Kidney capillary endothelial cell (primary cell): Measurements from ENCODE around the gene MMS22L.
"Not testable (repeated sequence)": the region's sequence is repeated elsewhere in the genome, so short reads cannot be mapped to it uniquely, and the experiment has no call there.

Source experiments
- DNase-seq: peaks from one replicate; pipeline ENCODE4 v3.0.0-alpha.2; 2018; ENCODE audit warnings: low spot score

The MMS22L gene

DNA sequence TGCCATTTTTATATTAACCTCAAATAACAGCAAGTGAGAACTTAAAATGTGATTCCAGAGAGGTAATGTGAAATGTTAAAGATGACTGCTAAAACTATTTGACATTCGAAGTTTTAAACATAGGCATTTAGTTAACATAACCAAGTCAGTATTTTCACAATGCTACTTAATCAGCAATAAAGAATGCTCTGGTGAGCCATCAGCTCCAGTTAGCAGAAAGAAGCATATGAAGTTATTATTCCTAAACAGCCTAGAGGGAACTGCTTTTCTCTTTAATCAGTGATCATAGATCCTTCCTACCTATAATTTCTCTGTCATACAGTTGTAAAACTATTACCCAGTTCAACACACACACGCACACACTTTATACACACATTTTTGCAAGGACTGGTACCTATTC, 60.1 kb downstream of the MMS22L start:
- DNase-seq, result no peak

DNA sequence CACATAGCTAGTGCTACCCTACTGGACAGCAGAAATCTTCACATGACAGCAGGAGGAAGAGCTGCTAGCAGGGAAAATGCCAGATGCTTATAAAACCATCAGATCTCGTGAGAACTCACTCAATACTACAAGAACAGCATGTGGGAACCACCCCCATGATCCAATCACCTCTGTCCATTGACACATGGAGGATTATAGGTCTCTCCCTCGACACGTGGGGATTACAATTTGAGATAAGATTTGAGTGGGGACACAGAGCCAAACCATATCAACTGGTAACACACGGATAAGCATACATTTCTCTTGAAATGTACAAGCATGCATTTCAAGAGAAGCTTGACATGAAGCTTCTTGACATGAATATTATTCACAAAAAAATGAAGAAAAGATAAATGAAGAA, 64.1 kb downstream of the MMS22L start:
- no peak for DNase-seq

DNA sequence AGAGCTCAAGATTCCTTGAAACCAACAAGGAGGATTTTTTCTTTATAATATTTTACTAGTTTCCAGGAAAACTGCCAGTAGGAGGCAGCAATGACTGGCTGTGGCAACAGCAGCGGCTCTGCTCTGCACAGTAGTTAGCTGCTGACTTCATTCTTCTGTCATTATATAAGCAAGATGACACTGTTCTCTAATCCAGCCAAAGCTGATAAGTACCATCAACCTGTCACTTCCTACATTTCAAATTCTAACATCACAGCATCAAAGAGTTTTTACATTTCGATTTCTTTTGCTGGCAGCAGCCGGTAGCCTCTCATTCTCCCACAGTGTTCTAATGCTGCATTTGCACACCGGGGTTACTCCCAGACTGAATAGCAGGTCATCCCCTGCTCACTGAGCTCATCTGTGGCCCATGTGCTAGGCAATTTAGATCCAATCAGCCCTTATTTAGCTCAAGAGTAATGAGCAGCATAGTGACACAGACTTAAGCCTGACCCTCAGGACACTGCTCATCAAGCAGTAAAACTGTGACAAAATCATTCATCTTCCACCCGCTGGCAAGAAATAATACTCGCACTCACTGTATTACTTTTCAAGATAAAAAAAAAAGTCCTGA, 67.8 kb downstream of the MMS22L start:
- peak; percentile 53 for DNase-seq

DNA sequence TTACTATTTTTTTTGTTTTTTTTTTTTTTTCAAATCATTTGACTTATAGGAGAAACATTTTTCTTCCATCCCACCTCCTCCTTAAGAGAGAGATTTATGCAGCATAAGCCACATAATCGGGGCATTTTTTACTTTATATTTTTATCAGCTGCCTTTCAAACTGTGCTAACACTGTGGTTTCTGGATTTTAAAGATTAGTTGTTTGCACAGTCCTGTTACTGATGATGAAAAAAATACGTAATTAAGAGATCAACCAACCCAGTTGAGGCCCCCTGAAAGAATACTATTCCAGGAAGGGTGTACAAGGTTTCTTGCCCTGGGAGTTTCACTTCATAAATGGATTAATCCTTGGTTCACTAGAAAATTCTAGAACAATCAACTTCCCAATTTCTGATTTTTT, 68.3 kb downstream of the MMS22L start:
- DNase-seq, result no peak

DNA sequence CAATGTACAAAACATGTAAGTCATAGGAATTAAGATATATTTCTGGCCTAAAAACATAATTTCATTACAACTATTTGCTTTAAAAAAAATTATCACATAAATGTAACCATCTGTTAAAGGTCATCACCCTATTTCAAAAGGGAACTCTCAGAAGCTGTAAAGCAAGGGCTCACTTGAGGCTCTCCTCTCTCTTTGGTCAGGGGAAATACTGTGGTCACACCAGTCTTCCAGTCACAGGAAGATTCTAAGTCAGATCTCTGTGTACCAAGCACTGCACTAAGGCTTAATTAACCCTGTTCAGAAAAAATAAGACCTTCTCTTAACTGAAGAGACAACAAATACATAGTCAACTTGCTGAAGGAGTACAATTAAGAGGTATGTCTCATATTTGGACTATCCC, 75.6 kb downstream of the MMS22L start:
- no peak for DNase-seq

DNA sequence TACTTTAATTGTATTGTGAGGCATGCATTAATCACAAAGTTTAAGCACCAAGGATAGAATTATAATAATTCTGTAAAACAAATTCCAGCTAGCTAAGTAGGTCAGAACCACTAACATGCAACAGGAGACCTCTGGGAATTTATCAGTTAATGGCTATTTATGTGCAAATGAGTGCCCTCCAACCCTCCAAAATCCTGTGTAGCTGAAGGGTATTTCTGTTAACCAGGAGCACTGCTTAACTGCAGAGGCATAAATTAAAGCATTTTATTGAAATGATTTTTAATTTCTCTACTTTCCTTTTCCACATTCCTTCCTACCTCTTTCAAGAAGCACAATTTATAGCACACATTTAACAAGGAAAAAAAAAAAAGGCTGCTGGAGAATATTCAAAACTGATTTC, 77.0 kb downstream of the MMS22L start:
- DNase-seq, result no peak

DNA sequence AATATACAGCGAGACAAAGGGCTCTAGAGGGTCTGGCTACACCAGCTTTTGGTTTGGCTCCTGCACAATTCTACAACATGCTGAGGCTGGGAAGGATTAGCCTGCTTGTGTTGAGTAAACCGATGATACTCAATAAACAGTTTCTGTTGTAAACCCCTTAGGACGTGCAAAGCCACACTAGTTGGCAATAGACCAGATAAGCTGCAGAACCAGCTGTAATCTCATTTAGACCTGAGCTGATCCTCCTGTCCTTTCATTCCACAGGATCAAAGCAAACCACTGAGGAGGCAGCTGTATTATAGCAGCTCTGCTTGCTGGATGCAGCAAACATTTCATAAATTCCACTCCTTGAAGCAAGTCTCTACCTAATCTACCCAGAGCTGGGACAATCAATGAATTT, 79.7 kb downstream of the MMS22L start:
- no peak for DNase-seq

DNA sequence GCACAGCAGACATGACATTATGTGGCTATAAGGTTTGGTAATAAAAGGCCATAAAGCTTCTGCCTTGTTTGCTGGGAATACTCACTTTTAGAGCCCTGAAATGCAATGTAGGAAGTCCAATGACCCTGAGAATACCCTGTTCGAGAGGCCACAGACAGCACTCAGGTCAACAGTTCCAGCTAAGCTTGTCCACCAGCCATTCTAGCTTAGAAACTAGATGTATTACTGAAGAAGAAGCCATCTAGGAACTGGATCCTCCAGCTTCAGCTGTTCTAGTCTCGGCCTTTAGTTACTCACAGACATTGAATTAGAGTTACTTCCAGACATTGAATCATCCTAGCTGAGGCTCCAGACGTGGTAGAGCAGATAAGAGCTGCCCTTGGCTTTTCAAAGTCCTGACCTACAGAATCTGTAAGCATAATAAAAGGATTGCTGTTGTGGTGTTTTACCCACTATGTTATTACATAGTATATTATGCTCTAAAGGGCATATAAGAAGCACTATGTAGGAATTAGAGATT, 84.9 kb downstream of the MMS22L start:
- DNase-seq, result no peak

DNA sequence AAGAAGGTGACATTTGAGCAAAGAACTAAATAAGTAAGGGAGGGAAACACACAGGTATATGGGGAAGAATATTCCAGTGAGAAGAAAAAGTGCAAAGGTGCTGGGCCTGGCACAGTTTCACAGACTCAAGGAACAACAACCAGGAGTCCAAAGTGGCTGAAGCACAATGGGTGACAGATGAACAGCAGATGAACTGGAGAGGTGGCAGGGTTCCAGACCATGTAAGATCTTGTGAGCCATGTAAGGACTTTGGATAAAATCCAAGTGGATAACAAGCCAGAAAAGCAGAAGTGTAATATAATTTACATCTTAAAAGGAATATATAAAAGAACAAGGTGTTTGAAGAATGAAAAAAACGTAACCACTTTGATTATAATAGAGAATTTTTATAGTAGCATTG, 87.9 kb downstream of the MMS22L start:
- DNase-seq, result no peak

DNA sequence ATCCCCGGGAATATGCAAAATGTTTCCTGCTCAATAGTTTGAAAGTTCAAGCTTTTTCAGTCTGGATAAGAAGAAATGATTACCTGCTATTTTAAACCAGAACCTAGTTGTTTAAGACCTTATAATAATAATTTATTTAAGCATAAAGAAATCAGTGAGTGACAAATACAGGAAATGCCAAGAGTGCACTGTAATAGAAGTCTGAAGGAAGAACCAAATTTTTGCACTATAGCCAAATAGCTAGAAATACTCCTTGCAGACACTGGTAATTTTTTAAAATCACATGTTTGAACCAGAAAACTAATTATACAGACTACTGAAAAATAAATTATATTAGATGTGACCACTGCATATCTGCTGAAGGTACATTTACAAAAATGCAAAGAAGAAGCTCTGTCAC, 93.2 kb downstream of the MMS22L start:
- DNase-seq, result peak; percentile 67

DNA sequence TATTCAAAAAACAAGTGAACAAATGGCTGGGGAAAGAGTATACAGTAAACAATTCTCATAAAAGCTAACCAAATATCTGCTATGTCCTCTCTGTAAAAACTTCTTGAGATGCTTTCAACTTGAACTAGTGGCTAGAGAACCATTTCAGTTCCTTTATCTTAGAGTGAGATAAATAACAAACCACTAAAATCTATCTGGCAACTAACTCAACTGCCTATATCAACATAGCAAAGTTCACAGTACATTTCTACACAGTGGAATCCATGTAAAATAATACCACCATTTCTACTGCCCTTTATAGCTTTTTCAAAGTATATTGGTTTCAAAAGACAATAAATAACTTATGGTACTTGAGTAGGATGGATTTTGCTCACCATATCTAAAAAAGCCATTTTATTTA, 95.1 kb downstream of the MMS22L start:
- DNase-seq, result no peak

DNA sequence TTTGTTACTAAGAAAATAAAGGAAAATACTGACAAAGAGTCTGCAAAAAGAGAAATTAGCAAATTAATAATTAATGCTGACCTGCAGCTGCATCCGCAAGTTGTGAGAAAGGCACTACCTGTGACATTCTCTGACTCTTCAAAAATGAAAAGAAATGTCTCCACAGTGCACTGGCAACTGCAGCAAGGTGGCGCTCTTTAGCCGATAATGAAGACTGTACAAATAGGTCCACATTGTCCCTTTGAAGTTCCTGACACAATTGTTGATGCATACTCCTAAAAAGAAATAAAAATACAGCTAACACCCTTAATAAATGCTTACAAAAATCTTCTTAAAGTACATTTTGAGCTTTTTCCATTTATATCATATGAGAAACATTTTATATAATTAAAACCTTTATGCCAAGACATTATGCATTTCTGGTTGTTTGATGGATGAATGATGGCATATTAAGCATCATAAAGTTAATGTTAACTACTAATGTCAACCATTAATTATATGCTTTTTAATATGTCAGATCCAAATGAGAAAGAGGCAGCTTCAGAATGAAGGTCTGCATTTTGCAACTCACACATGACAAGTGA, 96.5 kb downstream of the MMS22L start:
- DNase-seq, result peak; percentile 60

DNA sequence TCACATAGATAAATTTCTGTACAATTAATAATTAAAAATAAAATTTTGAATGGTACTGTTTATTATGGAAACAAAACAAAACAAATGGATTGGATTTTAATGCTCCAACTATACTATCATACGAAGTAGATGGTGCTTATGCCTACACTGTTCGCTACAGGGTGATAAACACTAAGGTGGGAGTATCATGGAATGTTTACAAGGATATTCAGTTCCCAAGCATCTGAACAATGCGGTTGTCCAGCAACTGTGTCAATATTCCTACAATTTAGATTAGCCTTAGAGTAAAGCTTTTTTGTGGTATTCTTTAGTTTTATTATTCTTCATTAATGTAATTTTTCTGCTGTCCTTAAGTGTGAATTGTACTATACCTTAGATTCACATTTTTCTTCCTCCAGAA, 105.1 kb downstream of the MMS22L start:
- DNase-seq, result no peak

DNA sequence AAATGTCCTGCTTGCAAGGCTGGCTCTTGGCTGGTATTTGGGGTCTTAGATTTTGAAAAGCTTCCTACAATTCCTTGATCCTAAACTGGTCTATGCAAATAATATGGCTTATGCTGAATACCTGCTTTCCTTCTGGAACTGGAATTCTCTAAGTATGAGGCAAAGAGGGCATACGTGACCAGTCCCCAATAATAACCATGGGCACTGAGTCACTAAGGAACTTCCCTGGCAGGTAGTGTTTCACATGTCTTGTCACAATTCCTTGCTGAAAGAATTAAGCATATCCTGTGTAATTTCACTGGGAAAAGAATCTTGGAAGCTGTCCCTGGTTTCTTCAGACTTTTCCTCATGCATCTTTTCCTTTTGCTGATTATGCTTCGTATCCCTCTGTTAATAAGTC, 106.5 kb downstream of the MMS22L start:
- no peak for DNase-seq

DNA sequence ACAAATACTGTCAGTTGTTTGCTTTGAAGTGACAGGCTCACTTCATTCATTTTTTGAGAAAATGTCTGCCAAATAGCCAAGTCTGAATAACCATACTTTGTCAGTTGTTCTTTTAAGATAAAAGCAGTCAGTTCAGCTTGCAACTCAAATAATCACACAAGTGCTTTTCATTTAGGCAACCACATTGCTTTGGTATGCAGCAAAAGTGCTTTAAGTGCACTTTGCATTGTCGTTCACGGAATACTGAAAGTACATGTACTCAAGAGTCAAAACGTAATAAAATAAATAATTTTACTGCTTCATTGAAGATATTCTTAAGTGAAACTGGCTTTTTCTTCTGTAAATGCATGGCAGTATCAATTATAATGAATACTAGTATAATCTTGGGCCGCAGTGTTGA, 107.2 kb downstream of the MMS22L start:
- DNase-seq, result no peak

DNA sequence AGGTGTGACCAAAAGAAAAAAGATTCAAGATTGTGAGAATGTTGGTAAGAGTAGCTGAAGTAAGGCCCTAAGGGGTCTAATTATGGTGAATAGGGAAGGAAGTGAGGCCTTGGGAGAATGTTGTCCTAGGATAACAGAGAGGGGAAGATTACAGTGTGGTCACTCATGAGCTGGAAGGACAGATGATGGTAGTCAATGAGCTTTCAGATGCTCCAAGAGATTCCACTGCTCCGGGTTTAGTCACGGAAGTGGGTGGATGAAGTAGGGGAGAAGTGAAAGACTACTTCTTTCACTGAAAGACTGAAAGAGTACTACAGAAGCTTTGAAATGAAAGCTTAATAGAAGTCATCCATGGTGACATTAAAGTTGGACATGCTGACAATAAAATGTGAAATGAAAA, 108.5 kb downstream of the MMS22L start:
- no peak for DNase-seq

DNA sequence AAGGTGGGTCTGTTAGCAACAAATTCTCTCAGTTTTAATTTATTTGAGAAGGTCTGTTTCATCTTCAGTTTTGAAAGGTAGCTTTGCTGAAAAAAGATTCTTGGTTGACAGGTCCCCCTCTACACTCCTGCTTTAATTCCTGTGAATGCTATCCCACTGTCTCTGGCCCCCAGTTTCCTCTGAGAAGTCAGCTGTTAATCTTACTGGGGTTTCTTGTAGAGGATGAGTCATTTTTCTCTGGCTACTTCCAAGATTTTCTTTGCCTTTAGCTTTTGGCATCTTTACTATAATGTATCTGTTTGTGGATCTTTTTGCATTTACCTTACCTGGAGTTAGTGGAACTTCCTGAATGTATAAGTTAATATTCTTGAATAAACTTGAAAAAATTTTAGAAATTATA, 122.7 kb downstream of the MMS22L start:
- DNase-seq, result no peak

DNA sequence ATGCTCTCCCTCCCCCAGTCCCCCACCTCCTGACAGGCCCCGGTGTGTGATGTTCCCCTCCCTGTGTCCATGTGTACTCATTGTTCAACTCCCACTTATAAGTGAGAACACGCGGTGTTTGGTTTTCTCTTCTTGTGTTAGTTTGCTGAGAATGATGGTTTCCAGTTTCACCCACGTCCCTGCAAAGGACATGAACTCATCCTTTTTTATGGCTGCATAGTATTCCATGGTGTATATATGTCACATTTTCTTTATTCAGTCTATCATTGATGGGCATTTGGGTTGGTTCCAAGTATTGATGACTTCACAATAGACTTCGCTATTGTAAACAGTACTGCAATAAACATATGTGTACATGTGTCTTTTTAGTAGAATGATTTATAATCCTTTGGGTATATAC, 127.6 kb downstream of the MMS22L start:
- DNase-seq, result not testable (repeated sequence)

DNA sequence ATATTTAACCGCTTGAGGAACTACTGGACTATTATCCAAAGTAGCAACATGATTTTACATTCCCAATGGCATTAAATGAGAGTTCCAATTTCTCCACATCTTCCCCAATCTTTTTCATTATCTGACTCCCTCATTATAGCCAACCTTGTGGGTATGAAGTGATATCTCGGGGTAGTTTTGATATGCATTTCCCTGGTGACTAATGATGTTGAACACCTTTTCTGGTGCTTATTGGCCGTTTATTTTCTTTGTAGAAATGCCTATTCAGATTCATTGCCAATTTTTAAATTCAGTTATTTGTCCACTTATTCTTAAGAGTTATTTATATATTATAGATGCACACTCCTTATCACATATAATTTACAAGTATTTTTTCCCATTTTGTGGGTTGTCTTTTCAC, 129.0 kb downstream of the MMS22L start:
- no peak for DNase-seq

DNA sequence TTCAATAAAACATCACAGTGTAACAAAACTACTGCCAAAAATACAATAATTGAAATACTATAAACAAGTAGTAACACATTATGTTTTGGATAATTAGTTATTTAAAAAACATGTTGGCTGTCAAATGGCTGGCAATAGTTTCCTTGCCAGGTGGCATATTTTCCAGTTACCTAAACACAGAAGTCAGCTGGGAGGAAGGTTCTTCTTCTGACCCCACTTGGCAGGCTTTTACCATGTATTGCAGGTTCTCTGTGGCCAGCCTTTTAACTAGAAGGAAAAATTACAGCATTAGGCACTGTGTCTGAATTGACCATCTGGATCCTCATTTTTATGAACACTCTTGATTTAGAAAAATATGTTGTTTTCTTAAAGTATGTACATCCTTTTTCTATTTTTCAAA, 131.4 kb downstream of the MMS22L start:
- no peak for DNase-seq

DNA sequence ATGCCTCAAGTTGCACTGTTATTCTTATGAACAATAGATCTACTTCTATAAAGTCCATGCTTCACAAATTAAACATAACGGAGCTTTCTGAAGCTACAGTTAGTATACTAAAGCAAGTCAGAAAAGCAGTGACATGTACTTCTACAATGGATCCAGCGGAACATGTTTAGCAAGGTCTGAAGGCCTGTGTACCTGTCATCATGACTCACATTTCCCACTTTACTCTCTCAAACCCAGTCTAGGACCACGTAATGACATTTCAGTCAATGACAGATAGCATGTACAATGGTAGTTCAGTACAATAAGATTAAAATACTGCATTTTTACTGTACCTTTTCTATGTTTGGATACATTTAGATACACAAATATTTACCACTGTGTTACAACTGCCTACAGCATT, 132.1 kb downstream of the MMS22L start:
- no peak for DNase-seq

DNA sequence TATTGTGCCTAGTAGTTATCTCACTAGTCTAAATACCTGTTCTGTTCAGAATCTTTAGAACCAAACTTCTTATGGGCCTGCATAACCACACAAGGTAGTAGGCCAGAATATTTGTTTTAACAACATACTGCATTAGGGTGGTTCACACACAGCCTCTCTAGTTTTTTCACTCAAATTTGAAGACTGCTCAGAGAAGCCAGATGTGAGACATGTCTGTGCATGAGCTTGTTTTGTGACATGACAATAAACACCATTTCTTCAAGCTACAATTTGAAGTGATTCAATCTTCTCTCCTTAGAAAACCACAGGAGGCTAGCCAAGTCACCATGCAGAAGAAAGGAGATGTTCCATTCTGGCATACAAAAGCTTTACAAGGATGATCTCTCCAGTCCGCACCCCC, 135.6 kb downstream of the MMS22L start:
- DNase-seq, result no peak

DNA sequence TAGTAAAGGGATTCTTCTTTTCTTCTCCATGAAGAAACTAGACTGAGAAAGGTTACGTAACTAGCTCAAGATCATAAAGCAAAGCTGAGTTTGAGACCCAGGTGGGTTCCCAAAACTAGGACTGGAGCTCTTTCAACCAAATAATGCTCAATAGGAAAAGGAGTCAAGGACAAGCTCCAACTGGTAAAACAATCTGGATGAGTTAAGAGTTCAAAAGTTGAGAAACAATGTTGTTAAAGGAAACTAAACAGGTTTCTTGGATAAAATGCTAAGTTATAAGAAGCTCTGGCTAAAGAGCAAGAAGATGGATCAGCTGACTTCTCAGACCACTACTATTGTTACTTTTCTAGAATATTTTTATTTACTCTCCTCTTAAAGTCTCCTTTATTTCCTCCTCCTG, 137.3 kb downstream of the MMS22L start:
- no peak for DNase-seq

DNA sequence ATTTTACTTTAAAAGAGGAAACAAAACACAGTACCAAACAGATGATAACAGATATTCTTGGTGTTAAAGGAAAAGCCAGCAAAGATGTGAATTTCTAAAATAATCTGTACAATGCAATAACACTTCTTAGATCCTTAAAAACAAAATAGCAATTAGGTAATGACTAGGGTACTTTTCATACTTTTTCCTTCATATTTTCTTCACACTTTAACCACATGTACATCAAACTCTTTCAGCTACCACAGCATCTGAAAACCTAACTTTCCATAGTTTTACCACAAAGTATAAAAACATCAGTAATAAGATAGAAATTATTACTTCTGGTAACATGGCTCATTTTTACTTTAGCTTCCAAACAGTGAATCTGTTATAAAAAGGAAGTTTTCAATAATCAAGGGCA, 141.3 kb downstream of the MMS22L start:
- no peak for DNase-seq
